WERI-Rb-1 (cell line): ENCODE data around the gene COL18A1.

Experiments used
- DNase-seq: peaks from one replicate; pipeline ENCODE4 v3.0.0-alpha.2; 2020
- H3K27ac ChIP-seq: fragments of 250-450 bp; sonication (Bioruptor Pico); 2 replicates; pipeline ENCODE4 v1.5.1; 2020; ENCODE audit warnings: mild to moderate bottlenecking, moderate library complexity
- H3K27me3 ChIP-seq: fragments of 250-450 bp; sonication (Bioruptor Pico); 2 replicates; pipeline ENCODE4 v1.5.1; 2021; ENCODE audit warnings: mild to moderate bottlenecking, low read depth, moderate library complexity; ENCODE audit not compliant: insufficient read depth, severe bottlenecking
- H3K36me3 ChIP-seq: fragments of 250-450 bp; sonication (Bioruptor Pico); 2 replicates; pipeline ENCODE4 v1.5.1; 2020; ENCODE audit warnings: mild to moderate bottlenecking, moderate library complexity
- H3K4me3 ChIP-seq: 2 replicates; pipeline ENCODE4 v1.5.1; 2011; ENCODE audit warnings: low read depth, mild to moderate bottlenecking, control low read depth, low read length
- H3K9me3 ChIP-seq: fragments of 250-450 bp; sonication (Bioruptor Pico); 2 replicates; pipeline ENCODE4 v1.5.1; 2021; ENCODE audit warnings: mild to moderate bottlenecking, moderate library complexity; ENCODE audit not compliant: severe bottlenecking
- TF ChIP-seq, protein P1 (sequence below): IDR thresholded peaks from 2 replicates; pipeline ENCODE4 v1.5.1; 2011; ENCODE audit warnings: low read depth, mild to moderate bottlenecking, control low read depth, inconsistent platforms, low read length

Gene COL18A1

DNA sequence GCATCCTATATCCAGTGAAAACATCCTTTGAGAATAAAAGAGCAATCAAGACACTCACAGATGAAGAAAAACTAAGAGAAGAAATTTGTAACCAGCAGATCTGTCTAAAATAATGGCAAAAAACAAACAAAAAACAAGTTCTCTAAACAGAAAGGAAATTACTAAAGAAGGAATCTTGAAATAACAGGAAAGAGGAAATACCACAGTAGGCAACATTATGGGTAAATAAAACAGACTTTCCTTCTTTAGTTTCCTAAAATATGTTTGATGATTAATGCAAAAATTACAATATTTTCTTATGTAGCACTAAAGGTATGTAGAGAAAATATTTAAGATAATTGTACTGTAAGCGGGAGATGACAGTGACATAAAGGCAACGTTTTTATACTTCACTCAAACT lies 113.8 kb downstream of the COL18A1 start:
- TF ChIP-seq, protein P1, sequence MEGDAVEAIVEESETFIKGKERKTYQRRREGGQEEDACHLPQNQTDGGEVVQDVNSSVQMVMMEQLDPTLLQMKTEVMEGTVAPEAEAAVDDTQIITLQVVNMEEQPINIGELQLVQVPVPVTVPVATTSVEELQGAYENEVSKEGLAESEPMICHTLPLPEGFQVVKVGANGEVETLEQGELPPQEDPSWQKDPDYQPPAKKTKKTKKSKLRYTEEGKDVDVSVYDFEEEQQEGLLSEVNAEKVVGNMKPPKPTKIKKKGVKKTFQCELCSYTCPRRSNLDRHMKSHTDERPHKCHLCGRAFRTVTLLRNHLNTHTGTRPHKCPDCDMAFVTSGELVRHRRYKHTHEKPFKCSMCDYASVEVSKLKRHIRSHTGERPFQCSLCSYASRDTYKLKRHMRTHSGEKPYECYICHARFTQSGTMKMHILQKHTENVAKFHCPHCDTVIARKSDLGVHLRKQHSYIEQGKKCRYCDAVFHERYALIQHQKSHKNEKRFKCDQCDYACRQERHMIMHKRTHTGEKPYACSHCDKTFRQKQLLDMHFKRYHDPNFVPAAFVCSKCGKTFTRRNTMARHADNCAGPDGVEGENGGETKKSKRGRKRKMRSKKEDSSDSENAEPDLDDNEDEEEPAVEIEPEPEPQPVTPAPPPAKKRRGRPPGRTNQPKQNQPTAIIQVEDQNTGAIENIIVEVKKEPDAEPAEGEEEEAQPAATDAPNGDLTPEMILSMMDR: no peak
- DNase-seq: no peak
- no peak overlapping the region for H3K4me3 ChIP-seq

DNA sequence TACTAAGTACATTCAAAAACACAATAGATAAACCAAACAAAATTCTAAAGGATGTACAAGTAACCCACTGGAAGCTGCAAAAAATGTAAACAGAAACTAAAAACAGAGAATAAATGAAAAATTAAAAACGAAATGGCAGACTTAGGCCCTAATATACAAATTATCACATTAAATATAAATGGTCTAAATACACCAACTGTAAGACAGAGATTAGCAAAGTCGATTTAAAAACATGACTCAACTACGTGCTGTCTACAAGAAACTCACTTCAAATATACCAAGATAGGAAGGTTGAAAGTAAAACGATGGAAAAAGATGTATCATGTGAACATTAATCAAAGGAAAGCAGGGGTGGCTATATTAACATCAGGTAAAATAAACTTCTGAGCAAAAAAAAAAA lies 114.2 kb downstream of the COL18A1 start:
- TF ChIP-seq, protein P1: no peak
- no peak for DNase-seq
- Histone ChIP-seq H3K9me3 (peaks cover 20% of the 10 kb centered on the region), H3K27me3 (no peaks in the 10 kb centered on the region), H3K27ac (no peak overlapping the region), H3K4me3 (no peak overlapping the region), H3K36me3 (peaks cover 80% of the 10 kb centered on the region)

More for the DNA sequence above, 113.8 kb downstream of the COL18A1 start:
- Histone ChIP-seq H3K27me3 (no peaks in the 10 kb centered on the region), H3K36me3 (peaks cover 84% of the 10 kb centered on the region), H3K27ac (no peak overlapping the region), H3K9me3 (peaks cover 20% of the 10 kb centered on the region)

DNA sequence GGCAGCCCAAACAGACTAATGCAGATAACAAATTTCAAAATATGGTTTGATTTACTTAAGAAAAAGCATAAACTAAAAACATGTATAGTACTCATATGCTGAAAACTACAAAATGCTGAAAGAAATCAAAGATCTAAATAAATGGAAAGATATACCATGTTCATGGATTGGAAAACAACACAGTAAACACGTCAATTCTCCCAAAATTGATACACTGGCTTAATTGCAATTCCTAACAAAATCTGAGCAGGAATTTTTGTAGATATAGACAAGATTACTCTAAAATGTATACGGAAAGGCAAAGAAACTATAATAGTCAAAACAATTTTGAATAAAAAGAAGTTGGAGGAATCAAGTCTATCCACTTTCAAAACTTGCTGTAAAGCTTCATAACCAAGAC lies 116.3 kb downstream of the COL18A1 start:
- H3K27ac ChIP-seq: no peak overlapping the region
- TF ChIP-seq, protein P1: no peak

DNA sequence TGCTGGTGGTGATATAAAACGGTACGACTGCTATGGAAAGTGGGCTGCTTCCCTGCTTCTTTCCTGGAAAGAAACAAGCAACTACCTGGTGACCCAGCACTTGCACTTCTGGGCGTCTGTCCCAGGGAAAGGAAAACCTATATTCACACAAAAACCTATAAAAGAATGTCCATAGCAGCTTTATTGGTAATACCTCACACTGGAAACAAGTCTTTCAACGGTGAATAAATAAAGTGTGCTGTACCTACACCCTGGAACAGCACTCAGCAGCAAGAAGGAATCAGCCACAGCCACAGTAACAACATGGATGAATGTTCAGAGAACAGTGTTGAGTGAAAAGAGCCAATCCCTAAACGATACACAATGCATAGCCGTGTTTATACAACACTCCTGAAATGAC lies 117.4 kb downstream of the COL18A1 start:
- Histone ChIP-seq H3K36me3 (peaks cover 77% of the 10 kb centered on the region), H3K27me3 (no peaks in the 10 kb centered on the region), H3K4me3 (no peak overlapping the region), H3K9me3 (peaks cover 20% of the 10 kb centered on the region), H3K27ac (no peak overlapping the region)
- no peak for DNase-seq
- TF ChIP-seq, protein P1: no peak

More for the DNA sequence above, 116.3 kb downstream of the COL18A1 start:
- DNase-seq: no peak
- Histone ChIP-seq H3K36me3 (peaks cover 76% of the 10 kb centered on the region), H3K4me3 (no peak overlapping the region), H3K9me3 (peaks cover 20% of the 10 kb centered on the region), H3K27me3 (no peaks in the 10 kb centered on the region)

DNA sequence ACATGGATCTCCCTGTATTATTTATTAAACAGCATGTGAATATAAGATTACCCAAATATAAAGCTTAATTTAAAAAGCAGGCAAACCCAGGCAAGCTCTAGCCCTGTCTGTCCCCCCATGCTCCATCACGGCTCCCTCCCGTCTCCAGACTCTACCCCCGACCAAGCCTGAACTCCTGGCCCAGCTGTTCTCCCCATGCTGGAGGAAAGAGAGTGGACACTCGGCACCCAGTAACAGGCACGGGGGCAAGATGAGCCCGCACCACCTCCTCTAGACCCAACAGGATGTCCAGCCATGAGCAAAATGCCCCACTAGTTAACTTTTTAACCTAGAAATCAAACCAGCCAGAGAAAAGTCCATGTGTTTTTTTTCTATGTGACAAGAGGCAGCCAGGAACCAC lies 118.0 kb downstream of the COL18A1 start:
- peaks cover 20% of the 10 kb centered on the region for H3K9me3 ChIP-seq
- no peak overlapping the region for H3K27ac ChIP-seq
- no peaks in the 10 kb centered on the region for H3K27me3 ChIP-seq
- TF ChIP-seq, protein P1: no peak
- H3K4me3 ChIP-seq: no peak overlapping the region
- DNase-seq: no peak
- peaks cover 76% of the 10 kb centered on the region for H3K36me3 ChIP-seq

DNA sequence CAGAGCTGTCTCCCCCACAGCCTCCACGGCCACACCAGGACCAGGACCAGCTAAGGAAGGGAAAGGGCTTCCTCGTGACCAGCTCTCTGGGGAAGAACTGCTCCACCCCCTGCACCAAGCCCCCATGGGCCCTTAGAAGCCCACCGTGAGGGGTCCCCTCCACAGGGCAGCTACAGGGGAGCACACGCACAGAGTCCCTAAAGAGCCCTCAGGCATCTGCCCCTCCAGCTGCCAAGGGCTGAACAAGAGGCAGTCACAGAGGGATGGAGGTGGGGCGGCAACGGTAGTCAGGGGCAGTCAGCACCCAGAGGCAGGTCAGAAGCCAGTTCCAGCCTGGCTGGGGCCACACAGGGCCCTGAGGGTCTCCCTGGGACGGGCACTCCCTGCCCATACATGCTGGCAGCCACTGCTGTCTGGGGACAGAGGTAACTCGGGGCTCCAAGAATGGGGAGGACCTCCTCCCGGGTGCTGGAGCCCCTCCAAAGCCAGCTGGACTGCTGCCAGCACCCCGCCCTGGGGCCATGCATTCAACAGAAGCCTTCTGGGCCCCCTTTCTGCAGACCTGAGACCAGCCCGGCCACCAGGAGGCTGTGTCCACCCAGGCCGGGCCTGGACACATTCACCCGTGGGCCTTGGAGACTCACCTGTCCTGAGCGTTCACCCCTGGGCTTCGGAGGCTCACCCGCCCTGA lies 118.6 kb downstream of the COL18A1 start:
- no peak overlapping the region for H3K27ac ChIP-seq
- H3K4me3 ChIP-seq: no peak overlapping the region
- TF ChIP-seq, protein P1: no peak
- H3K36me3 ChIP-seq: peaks cover 77% of the 10 kb centered on the region
- no peaks in the 10 kb centered on the region for H3K27me3 ChIP-seq
- no peak for DNase-seq
- H3K9me3 ChIP-seq: peaks cover 20% of the 10 kb centered on the region
